Smooth muscle cell (in vitro differentiated cells): ENCODE data around the gene DSCAM. TPM values are rescaled to one million over a fixed set of nuclear protein-coding genes. Genes with fewer than 3 reads are reported as not detected.

Source experiments
- DNase-seq: peaks from one replicate; lab custom pipeline; 2025; ENCODE audit not compliant: unreplicated experiment; lab: John Stamatoyannopoulos, UW
- H2AFZ ChIP-seq: fragments of 200-600 bp; sonication (generic); 2 replicates; pipeline ENCODE4 v1.6.0; 2016; ENCODE audit warnings: antibody characterized with exemption, low read depth, mild to moderate bottlenecking
- H3F3A ChIP-seq: fragments of 200-600 bp; sonication (generic); 2 replicates; pipeline ENCODE4 v1.6.0; 2017; ENCODE audit warnings: antibody characterized with exemption, low read depth
- H3K27ac ChIP-seq: fragments of 200-600 bp; sonication (generic); 2 replicates; pipeline ENCODE4 v1.5.1; 2016; ENCODE audit warnings: low read depth, mild to moderate bottlenecking
- H3K27me3 ChIP-seq: fragments of 200-600 bp; sonication (generic); 2 replicates; pipeline ENCODE4 v1.6.1; 2016; ENCODE audit warnings: low read depth, mild to moderate bottlenecking
- H3K36me3 ChIP-seq: fragments of 200-600 bp; sonication (generic); 2 replicates; pipeline ENCODE4 v1.5.1; 2016; ENCODE audit warnings: low read depth
- H3K4me1 ChIP-seq: fragments of 200-600 bp; sonication (generic); 2 replicates; pipeline ENCODE4 v1.5.1; 2016; ENCODE audit warnings: low read depth
- H3K4me2 ChIP-seq: fragments of 200-600 bp; sonication (generic); 2 replicates; pipeline ENCODE4 v1.6.0; 2016; ENCODE audit warnings: mild to moderate bottlenecking
- H3K4me3 ChIP-seq: fragments of 200-600 bp; sonication (generic); 2 replicates; pipeline ENCODE4 v1.5.1; 2016; ENCODE audit warnings: mild to moderate bottlenecking
- H3K79me2 ChIP-seq: fragments of 200-600 bp; sonication (generic); 2 replicates; pipeline ENCODE4 v1.6.0; 2016; ENCODE audit warnings: low read depth, mild to moderate bottlenecking
- H3K9ac ChIP-seq: fragments of 200-600 bp; sonication (generic); 2 replicates; pipeline ENCODE4 v1.6.0; 2016; ENCODE audit warnings: low read depth
- H3K9me3 ChIP-seq: fragments of 200-600 bp; sonication (generic); replicated peaks from 2 replicates; pipeline ENCODE4 v1.5.1; 2016; ENCODE audit warnings: low read depth
- H4K20me1 ChIP-seq: fragments of 200-600 bp; sonication (generic); 2 replicates; pipeline ENCODE4 v1.6.0; 2016; ENCODE audit warnings: low read depth
- WGBS: methylation state at CpG from one replicate; pipeline ENCODE4 v1.1.7; 2016; ENCODE audit warnings: low lambda C conversion rate; 5-methylcytosine and 5-hydroxymethylcytosine counted together
- polyA plus RNA-seq: library from polyadenylated mRNA; unstranded; fragments of >200 nt; fragmentation: Nextera tagmentation; extraction: Ambion mirVana; gene quantifications from 2 replicates; pipeline ENCODE4 v1.2.1, GENCODE V29; 2016
- total RNA-seq: library from RNA; depleted of rRNA; stranded (reverse); fragments of >200 nt; gene quantifications from 2 replicates; pipeline ENCODE4 v1.2.3, GENCODE V29; 2014
- TF ChIP-seq, protein P1 (sequence below): fragments of 200-600 bp; sonication (generic); IDR thresholded peaks from 2 replicates; pipeline ENCODE4 v1.5.1; 2017; ENCODE audit warnings: borderline replicate concordance, mild to moderate bottlenecking, antibody characterized with exemption; ENCODE audit not compliant: insufficient read depth, poor library complexity, severe bottlenecking

DSCAM gene
- total and polyA plus RNA-seq, 2 experiments from 2014 or later: not detected

DNA sequence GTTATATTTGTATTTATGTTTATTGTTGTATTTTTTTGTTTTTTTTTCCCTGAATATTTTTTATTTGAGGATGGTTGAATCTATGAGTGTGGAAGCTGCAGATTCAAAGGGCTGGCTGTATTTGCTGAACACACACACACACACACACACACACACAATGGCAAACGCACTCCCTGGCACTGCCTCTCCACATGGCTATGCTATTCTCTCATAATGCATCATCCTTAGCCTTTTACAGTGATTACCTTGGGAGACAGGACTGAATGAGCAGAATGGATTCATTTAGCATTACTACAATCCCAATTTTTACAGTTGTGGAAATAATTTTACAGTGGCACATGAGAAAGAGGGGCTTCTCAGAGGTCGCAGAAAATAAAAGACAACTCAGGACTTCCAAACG, 589.6 kb downstream of the DSCAM start:
- H3K27ac ChIP-seq: no peak overlapping the region
- no peaks in the 10 kb centered on the region for H3K9me3 ChIP-seq
- H2AFZ ChIP-seq: no peak overlapping the region
- no peaks in the 10 kb centered on the region for H3K36me3 ChIP-seq
- H4K20me1 ChIP-seq: no peaks in the 10 kb centered on the region
- H3K79me2 ChIP-seq: no peaks in the 10 kb centered on the region
- H3K4me2 ChIP-seq: no peak overlapping the region
- TF ChIP-seq, protein P1, sequence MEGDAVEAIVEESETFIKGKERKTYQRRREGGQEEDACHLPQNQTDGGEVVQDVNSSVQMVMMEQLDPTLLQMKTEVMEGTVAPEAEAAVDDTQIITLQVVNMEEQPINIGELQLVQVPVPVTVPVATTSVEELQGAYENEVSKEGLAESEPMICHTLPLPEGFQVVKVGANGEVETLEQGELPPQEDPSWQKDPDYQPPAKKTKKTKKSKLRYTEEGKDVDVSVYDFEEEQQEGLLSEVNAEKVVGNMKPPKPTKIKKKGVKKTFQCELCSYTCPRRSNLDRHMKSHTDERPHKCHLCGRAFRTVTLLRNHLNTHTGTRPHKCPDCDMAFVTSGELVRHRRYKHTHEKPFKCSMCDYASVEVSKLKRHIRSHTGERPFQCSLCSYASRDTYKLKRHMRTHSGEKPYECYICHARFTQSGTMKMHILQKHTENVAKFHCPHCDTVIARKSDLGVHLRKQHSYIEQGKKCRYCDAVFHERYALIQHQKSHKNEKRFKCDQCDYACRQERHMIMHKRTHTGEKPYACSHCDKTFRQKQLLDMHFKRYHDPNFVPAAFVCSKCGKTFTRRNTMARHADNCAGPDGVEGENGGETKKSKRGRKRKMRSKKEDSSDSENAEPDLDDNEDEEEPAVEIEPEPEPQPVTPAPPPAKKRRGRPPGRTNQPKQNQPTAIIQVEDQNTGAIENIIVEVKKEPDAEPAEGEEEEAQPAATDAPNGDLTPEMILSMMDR: no peak
- H3K4me1 ChIP-seq: no peaks in the 10 kb centered on the region
- no peak overlapping the region for H3K9ac ChIP-seq
- DNase-seq: no peak
- no peaks in the 10 kb centered on the region for H3K27me3 ChIP-seq
- no peaks in the 10 kb centered on the region for H3F3A ChIP-seq
- 78% methylated on average over 3 of the region's 3 CpGs for WGBS
- no peak overlapping the region for H3K4me3 ChIP-seq

DNA sequence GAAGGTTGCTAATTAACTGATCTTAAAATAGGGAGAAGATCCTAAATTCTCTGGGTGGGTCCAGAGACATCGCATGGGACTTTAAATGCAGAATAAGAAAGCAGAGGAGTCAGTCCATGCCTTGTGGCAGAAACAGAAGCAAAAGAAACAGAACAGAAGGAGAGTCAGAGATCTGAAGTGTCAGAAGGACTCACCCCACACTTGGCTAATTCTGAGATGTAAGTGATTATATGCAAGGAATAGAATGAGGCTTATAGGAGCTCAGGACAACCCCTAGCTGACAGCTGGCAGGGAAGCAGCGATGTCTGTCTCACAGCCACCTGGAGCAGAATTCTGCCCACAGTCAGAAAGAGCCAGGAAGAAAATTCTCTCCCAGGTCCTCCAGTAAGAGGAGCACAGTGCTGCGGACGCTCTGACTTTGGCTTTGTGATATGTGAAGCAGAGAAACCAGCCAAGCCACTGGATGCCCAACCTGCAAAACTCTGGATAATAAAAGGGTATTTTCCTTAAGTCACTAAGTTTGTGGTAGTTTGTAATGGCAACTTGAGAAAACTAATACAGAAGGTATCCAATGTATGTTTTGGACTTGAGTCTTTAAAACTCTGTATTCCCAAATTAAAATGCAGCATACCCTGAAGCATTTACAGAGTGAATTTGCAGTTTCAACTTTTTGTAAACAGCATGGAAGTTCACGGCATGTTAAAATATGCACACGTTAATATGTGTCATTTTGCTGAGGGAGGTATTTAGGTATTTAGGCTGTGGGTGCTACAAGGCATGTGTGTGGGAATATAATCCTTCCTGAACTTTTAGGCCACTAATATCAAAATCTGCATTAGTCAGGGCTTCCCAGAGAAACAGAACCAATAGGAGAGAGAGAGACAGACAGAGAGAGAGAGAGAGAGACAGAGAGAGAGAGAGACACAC, 591.2 kb downstream of the DSCAM start:
- H3K4me2 ChIP-seq: no peak overlapping the region
- 86% methylated on average over 6 of the region's 6 CpGs for WGBS
- no peaks in the 10 kb centered on the region for H4K20me1 ChIP-seq
- H3K9me3 ChIP-seq: no peaks in the 10 kb centered on the region
- no peaks in the 10 kb centered on the region for H3K79me2 ChIP-seq
- H3F3A ChIP-seq: no peaks in the 10 kb centered on the region
- no peak overlapping the region for H2AFZ ChIP-seq
- no peak overlapping the region for H3K9ac ChIP-seq
- no peaks in the 10 kb centered on the region for H3K27me3 ChIP-seq
- no peak overlapping the region for H3K4me3 ChIP-seq
- no peaks in the 10 kb centered on the region for H3K4me1 ChIP-seq
- H3K36me3 ChIP-seq: no peaks in the 10 kb centered on the region
- TF ChIP-seq, protein P1: no peak
- H3K27ac ChIP-seq: no peak overlapping the region
- no peak for DNase-seq

DNA sequence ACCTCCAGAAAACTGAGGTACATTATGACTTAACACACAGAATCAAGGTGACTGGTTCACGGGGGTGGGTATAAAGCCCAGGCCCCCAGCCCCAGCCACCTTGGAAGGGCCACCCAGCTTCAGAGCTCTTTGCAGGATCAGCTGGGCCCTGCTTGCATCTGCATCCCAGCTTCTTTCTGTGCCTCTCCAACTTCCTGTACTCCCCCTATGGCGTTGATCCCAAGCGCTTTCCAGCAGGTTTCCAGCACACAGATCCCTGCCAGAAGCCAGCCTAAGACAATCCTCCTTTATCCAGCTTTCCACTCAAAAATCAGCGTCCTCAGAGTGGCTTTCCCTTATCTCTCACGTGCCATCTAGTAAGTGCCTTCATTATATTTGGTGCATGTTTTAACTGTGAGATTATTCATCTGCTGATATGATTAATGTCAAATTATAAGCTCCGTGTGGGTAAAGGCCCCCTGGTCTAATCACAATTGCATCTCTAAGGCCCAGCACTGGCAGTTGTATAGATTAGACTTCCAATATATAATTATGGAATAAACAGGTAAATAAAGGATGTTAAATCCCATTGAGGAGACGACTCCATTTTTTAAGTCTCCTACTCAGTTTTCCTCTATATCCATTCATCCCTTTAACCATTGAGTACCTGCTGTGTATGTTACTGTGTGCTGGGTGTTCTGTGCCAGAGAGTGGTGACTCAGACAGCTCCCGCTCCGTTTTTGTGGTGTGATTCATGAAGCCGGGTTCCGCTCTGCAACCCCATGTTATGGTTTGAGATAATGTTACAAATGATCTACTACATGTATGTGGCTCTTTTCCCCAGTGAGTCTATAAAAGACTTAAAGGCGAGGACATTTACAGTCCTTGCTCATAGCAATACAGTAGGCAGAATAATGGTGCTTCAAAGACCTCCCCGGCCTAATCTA, 592.2 kb downstream of the DSCAM start:
- Histone ChIP-seq H4K20me1 (no peaks in the 10 kb centered on the region), H3K27ac (no peak overlapping the region), H3K4me3 (no peak overlapping the region), H3K4me2 (no peak overlapping the region), H3K9me3 (no peaks in the 10 kb centered on the region), H3F3A (no peaks in the 10 kb centered on the region), H3K27me3 (no peaks in the 10 kb centered on the region), H3K79me2 (no peaks in the 10 kb centered on the region), H2AFZ (no peak overlapping the region), H3K9ac (no peak overlapping the region), H3K36me3 (no peaks in the 10 kb centered on the region), H3K4me1 (no peaks in the 10 kb centered on the region)
- no peak for DNase-seq
- 72% methylated on average over 13 of the region's 13 CpGs for whole genome bisulfite sequencing
- TF ChIP-seq, protein P1: no peak
